Measurements from ENCODE around the gene FFAR1.

The FFAR1 gene

GRCh38 chr19:35299523-35300338 lies 48.0 kb upstream of the FFAR1 start:
- peaks cover 11% of the 10 kb centered on the region; the same call in 1 of the 2 replicates for H3K4me1 ChIP-seq (ENCODE audit: low read length)
- TF ChIP-seq CTCF (IDR thresholded peaks at IDR 0.05; ENCODE audit: low read length) (no peak), EZH2 (optimal IDR thresholded peaks at IDR 0.05; ENCODE audit: low read depth, low read length) (no peak), EZH2phosphoT487 (IDR thresholded peaks at IDR 0.05; ENCODE audit: low read length) (no peak)
- no peak overlapping the region for H3K4me3 ChIP-seq (ENCODE audit: low read length)
- H3K9me2 ChIP-seq (replicated peaks; ENCODE audit: insufficient read depth, low read length), result no peaks in the 10 kb centered on the region
- DNase-seq, result no peak
- H3K79me2 ChIP-seq (ENCODE audit: low read length), result no peaks in the 10 kb centered on the region
- no peak overlapping the region for H3K9ac ChIP-seq (ENCODE audit: low read length)
- no peak overlapping the region for H3K4me2 ChIP-seq (ENCODE audit: low read depth, low read length)
- no peaks in the 10 kb centered on the region for H3K9me3 ChIP-seq (replicated peaks; ENCODE audit: insufficient read depth, low read length)
- H4K20me1 ChIP-seq (ENCODE audit: insufficient read depth, low read length), result no peaks in the 10 kb centered on the region
- H3K27me3 ChIP-seq (replicated peaks; ENCODE audit: insufficient read depth, low read length), result peaks cover 35% of the 10 kb centered on the region
- no peak overlapping the region for H2AFZ ChIP-seq (ENCODE audit: low read length)
- no peaks in the 10 kb centered on the region for H3K36me3 ChIP-seq (replicated peaks; ENCODE audit: insufficient read depth, low read length)
- H3F3A ChIP-seq (ENCODE audit: insufficient read depth, low read length), result no peaks in the 10 kb centered on the region
- H3K27ac ChIP-seq (ENCODE audit: low read length), result no peak overlapping the region

DNA sequence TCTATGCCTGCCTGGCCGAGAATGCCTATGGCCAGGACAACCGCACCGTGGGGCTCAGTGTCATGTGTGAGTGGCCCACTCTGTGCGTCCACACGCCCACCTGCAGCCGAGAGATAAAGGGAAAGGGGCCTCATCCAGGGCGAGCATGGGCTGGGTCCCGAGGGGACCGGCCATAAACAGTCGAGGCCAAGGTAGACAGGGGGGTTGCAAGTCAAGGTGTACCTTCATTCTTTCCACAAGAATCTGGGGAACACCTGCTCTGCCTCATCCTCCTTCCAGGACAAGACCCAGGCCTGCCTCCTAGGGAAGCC lies 47.4 kb upstream of the FFAR1 start:
- H3K4me2 ChIP-seq (ENCODE audit: low read depth, low read length), result no peak overlapping the region

DNA sequence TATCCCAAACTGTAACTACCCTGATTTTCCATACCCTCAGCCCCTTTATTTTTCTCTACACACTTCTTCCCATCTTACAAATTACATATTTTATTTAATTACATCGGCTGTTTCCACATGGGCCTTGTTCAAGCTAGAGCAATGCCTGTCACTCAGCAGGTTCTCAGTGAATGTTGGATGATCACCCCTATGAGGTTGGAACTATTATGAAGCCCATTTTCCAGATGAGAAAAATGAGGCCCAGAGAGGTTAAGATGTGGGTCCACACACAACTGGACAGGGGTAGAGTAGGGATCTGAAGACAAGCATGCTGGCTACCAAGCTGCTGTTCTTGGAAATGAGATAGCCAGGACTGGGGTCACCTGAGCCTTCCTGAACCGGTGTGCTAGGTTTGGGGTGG lies 45.7 kb upstream of the FFAR1 start:
- Histone ChIP-seq H3K36me3 (replicated peaks; ENCODE audit: insufficient read depth, low read length) (no peaks in the 10 kb centered on the region), H3K9me3 (replicated peaks; ENCODE audit: insufficient read depth, low read length) (no peaks in the 10 kb centered on the region), H3K9me2 (replicated peaks; ENCODE audit: insufficient read depth, low read length) (no peaks in the 10 kb centered on the region), H3K27ac (ENCODE audit: low read length) (no peak overlapping the region), H3K9ac (ENCODE audit: low read length) (no peak overlapping the region), H3K4me1 (ENCODE audit: low read length) (0 out of 2 replicates have a peak, but pooled peaks cover 4% of the 10 kb centered on the region), H4K20me1 (ENCODE audit: insufficient read depth, low read length) (no peaks in the 10 kb centered on the region), H3F3A (ENCODE audit: insufficient read depth, low read length) (no peaks in the 10 kb centered on the region), H3K27me3 (replicated peaks; ENCODE audit: insufficient read depth, low read length) (peaks cover 33% of the 10 kb centered on the region), H2AFZ (ENCODE audit: low read length) (no peak overlapping the region), H3K79me2 (ENCODE audit: low read length) (no peaks in the 10 kb centered on the region), H3K4me2 (ENCODE audit: low read depth, low read length) (no peak overlapping the region), H3K4me3 (ENCODE audit: low read length) (no peak overlapping the region)
- DNase-seq, result no peak
- TF ChIP-seq CTCF (IDR thresholded peaks at IDR 0.05; ENCODE audit: low read length) (no peak), EZH2 (optimal IDR thresholded peaks at IDR 0.05; ENCODE audit: low read depth, low read length) (no peak), EZH2phosphoT487 (IDR thresholded peaks at IDR 0.05; ENCODE audit: low read length) (no peak)

More for the DNA sequence above, 47.4 kb upstream of the FFAR1 start:
- no peaks in the 10 kb centered on the region for H3K36me3 ChIP-seq (replicated peaks; ENCODE audit: insufficient read depth, low read length)
- no peak for DNase-seq
- H3K4me3 ChIP-seq (ENCODE audit: low read length), result no peak overlapping the region
- no peaks in the 10 kb centered on the region for H4K20me1 ChIP-seq (ENCODE audit: insufficient read depth, low read length)
- H2AFZ ChIP-seq (ENCODE audit: low read length), result no peak overlapping the region
- H3F3A ChIP-seq (ENCODE audit: insufficient read depth, low read length), result no peaks in the 10 kb centered on the region
- peaks cover 11% of the 10 kb centered on the region; the same call in 1 of the 2 replicates for H3K4me1 ChIP-seq (ENCODE audit: low read length)
- no peak overlapping the region for H3K9ac ChIP-seq (ENCODE audit: low read length)
- no peak overlapping the region for H3K27ac ChIP-seq (ENCODE audit: low read length)
- H3K9me3 ChIP-seq (replicated peaks; ENCODE audit: insufficient read depth, low read length), result no peaks in the 10 kb centered on the region
- peaks cover 34% of the 10 kb centered on the region for H3K27me3 ChIP-seq (replicated peaks; ENCODE audit: insufficient read depth, low read length)
- no peak for TF ChIP-seq CTCF (IDR thresholded peaks at IDR 0.05; ENCODE audit: low read length)
- no peak for TF ChIP-seq EZH2phosphoT487 (IDR thresholded peaks at IDR 0.05; ENCODE audit: low read length)
- TF ChIP-seq EZH2 (optimal IDR thresholded peaks at IDR 0.05; ENCODE audit: low read depth, low read length), result no peak
- H3K79me2 ChIP-seq (ENCODE audit: low read length), result no peaks in the 10 kb centered on the region
- no peaks in the 10 kb centered on the region for H3K9me2 ChIP-seq (replicated peaks; ENCODE audit: insufficient read depth, low read length)
